ENCODE results near the gene ABCB9. TPM values are rescaled to one million over a fixed set of nuclear protein-coding genes. Genes with fewer than 3 reads are reported as not detected.

ABCB9 gene
- total and polyA plus RNA-seq, 4 donors = 2.7 to 7.5 (median 4.8) TPM

GRCh38 chr12:122927756-122928403, 38.4 kb downstream of the ABCB9 start:
- ATAC-seq (ENCODE audit: insufficient read depth, low FRiP score) (no peak), DNase-seq (no peak)
- H3K4me1 ChIP-seq (ENCODE audit: control insufficient read depth in 5 of 5, insufficient read depth in 5 of 5, low read length in 5 of 5) = no peaks in the 10 kb centered on the region
- H3K36me3 ChIP-seq (ENCODE audit: control insufficient read depth in 4 of 4, insufficient read depth in 4 of 4, low read length in 4 of 4) = no peaks in the 10 kb centered on the region
- 70 to 84% methylated on average over 11 of the region's 11 CpGs for WGBS, 2 donors
- no peak overlapping the region for H3K27ac ChIP-seq (ENCODE audit: low read depth in 1 of 2, low read length in 1 of 2)
- H3K9ac ChIP-seq (ENCODE audit: insufficient read depth in 1 of 2, low read length in 2 of 2) = no peak overlapping the region
- H3K27me3 ChIP-seq (ENCODE audit: control insufficient read depth in 3 of 3, insufficient read depth in 3 of 3, low read length in 2 of 3) = no peaks in the 10 kb centered on the region
- TF ChIP-seq CTCF (IDR thresholded peaks at IDR 0.05; ENCODE audit: control extremely low read depth, extremely low read depth) = no peak
- no peak overlapping the region for H3K4me3 ChIP-seq
- no peaks in the 10 kb centered on the region for H3K9me3 ChIP-seq (ENCODE audit: control insufficient read depth in 4 of 4, insufficient read depth in 3 of 4, low read length in 3 of 4)

GRCh38 chr12:122921917-122922316, 44.3 kb downstream of the ABCB9 start:
- Histone ChIP-seq H3K9ac (ENCODE audit: insufficient read depth in 1 of 2, low read length in 2 of 2) (no peak overlapping the region), H3K27me3 (ENCODE audit: control insufficient read depth in 3 of 3, insufficient read depth in 3 of 3, low read length in 2 of 3) (no peaks in the 10 kb centered on the region), H3K9me3 (ENCODE audit: control insufficient read depth in 4 of 4, insufficient read depth in 3 of 4, low read length in 3 of 4) (no peaks in the 10 kb centered on the region), H3K4me3 (no peak overlapping the region), H3K36me3 (ENCODE audit: control insufficient read depth in 4 of 4, insufficient read depth in 4 of 4, low read length in 4 of 4) (no peaks in the 10 kb centered on the region), H3K27ac (ENCODE audit: low read depth in 1 of 2, low read length in 1 of 2) (no peak overlapping the region), H3K4me1 (ENCODE audit: control insufficient read depth in 5 of 5, insufficient read depth in 5 of 5, low read length in 5 of 5) (peaks cover 0 to 26% (median 9%) of the 10 kb centered on the region in 5 donors)
- DNase-seq (peak; percentile 22 to 80 (median 68)), ATAC-seq (ENCODE audit: insufficient read depth, low FRiP score) (no peak)
- 71 to 89% methylated on average over 8 of the region's 8 CpGs for WGBS, 2 donors
- TF ChIP-seq CTCF (IDR thresholded peaks at IDR 0.05; ENCODE audit: control extremely low read depth, extremely low read depth) = no peak

GRCh38 chr12:122920687-122921086, 45.6 kb downstream of the ABCB9 start:
- no peaks in the 10 kb centered on the region for H3K9me3 ChIP-seq (ENCODE audit: control insufficient read depth in 4 of 4, insufficient read depth in 3 of 4, low read length in 3 of 4)
- no peak overlapping the region for H3K27ac ChIP-seq (ENCODE audit: low read depth in 1 of 2, low read length in 1 of 2)
- no peak overlapping the region for H3K9ac ChIP-seq (ENCODE audit: insufficient read depth in 1 of 2, low read length in 2 of 2)
- DNase-seq (no peak), ATAC-seq (ENCODE audit: insufficient read depth, low FRiP score) (no peak)
- H3K27me3 ChIP-seq (ENCODE audit: control insufficient read depth in 3 of 3, insufficient read depth in 3 of 3, low read length in 2 of 3) = no peaks in the 10 kb centered on the region
- H3K4me3 ChIP-seq = no peak overlapping the region
- peaks cover 0 to 26% (median 9%) of the 10 kb centered on the region in 5 donors for H3K4me1 ChIP-seq (ENCODE audit: control insufficient read depth in 5 of 5, insufficient read depth in 5 of 5, low read length in 5 of 5)
- WGBS, 2 donors = 92 to 93% methylated on average over 5 of the region's 5 CpGs
- H3K36me3 ChIP-seq (ENCODE audit: control insufficient read depth in 4 of 4, insufficient read depth in 4 of 4, low read length in 4 of 4) = no peaks in the 10 kb centered on the region
- no peak for TF ChIP-seq CTCF (IDR thresholded peaks at IDR 0.05; ENCODE audit: control extremely low read depth, extremely low read depth)

GRCh38 chr12:122918827-122919226, 47.4 kb downstream of the ABCB9 start:
- no peak for TF ChIP-seq CTCF (IDR thresholded peaks at IDR 0.05; ENCODE audit: control extremely low read depth, extremely low read depth)

More at GRCh38 chr12:122918827-122919226, 47.4 kb downstream of the ABCB9 start:
- 61 to 82% methylated on average over 2 of the region's 2 CpGs for WGBS, 2 donors
- Histone ChIP-seq H3K27ac (ENCODE audit: low read depth in 1 of 2, low read length in 1 of 2) (no peak overlapping the region), H3K36me3 (ENCODE audit: control insufficient read depth in 4 of 4, insufficient read depth in 4 of 4, low read length in 4 of 4) (no peaks in the 10 kb centered on the region), H3K27me3 (ENCODE audit: control insufficient read depth in 3 of 3, insufficient read depth in 3 of 3, low read length in 2 of 3) (no peaks in the 10 kb centered on the region), H3K9ac (ENCODE audit: insufficient read depth in 1 of 2, low read length in 2 of 2) (no peak overlapping the region), H3K4me1 (ENCODE audit: control insufficient read depth in 5 of 5, insufficient read depth in 5 of 5, low read length in 5 of 5) (peaks cover 0 to 26% (median 9%) of the 10 kb centered on the region in 5 donors), H3K4me3 (no peak overlapping the region), H3K9me3 (ENCODE audit: control insufficient read depth in 4 of 4, insufficient read depth in 3 of 4, low read length in 3 of 4) (no peaks in the 10 kb centered on the region)
- ATAC-seq (ENCODE audit: insufficient read depth, low FRiP score) = no peak
- DNase-seq = peak in 2 of 3 donors; percentile 23 to 38

Data from lung (tissue), 12 donors.